Transverse colon (tissue), 4 donors: Measurements from ENCODE around the gene TTYH2. TPM values are rescaled to one million over a fixed set of nuclear protein-coding genes. Genes with fewer than 3 reads are reported as not detected.
A peak's percentile ranks its signal among the peaks of the same experiment; 100 is the strongest.

Source experiments
- DNase-seq: peaks from one replicate; pipeline ENCODE4 v3.0.0-alpha.2; 2019
- H3K27ac ChIP-seq, 4 donors: fragments of 200-600 bp; sonication (generic); 2 replicates each; pipeline ENCODE4 v1.5.1; 2016 to 2018; ENCODE audit warnings: inconsistent platforms in 4 of 4
- H3K27me3 ChIP-seq: fragments of 200-600 bp; sonication (generic); 2 replicates; pipeline ENCODE4 v1.5.1; 2017; ENCODE audit warnings: inconsistent platforms
- H3K36me3 ChIP-seq, 4 donors: fragments of 200-600 bp; sonication (generic); 2 replicates each; pipeline ENCODE4 v1.5.1; 2017 to 2019; ENCODE audit warnings: inconsistent platforms in 4 of 4
- H3K4me1 ChIP-seq, 4 donors: fragments of 200-600 bp; sonication (generic); 2 replicates each; pipeline ENCODE4 v1.5.1; 2017 to 2020; ENCODE audit warnings: inconsistent platforms in 4 of 4
- H3K4me3 ChIP-seq, 4 donors: fragments of 200-600 bp; sonication (generic); 1 replicate in 1 of 4; 2 replicates in 3 of 4; pipeline versions ENCODE4 v1.5.1 to v1.6.1; 2017 to 2019; ENCODE audit warnings: inconsistent platforms in 4 of 4
- H3K9me3 ChIP-seq, 2 donors: fragments of 200-600 bp; sonication (generic); 2 replicates each; pipeline ENCODE4 v1.5.1; 2017 to 2019; ENCODE audit warnings: inconsistent platforms in 2 of 2
- EP300 ChIP-seq: sonication (generic); formaldehyde crosslinking; IDR thresholded peaks from one replicate; pipeline ENCODE4 v1.6.1; 2017; ENCODE audit warnings: antibody characterized with exemption, low read depth
- POLR2A ChIP-seq: fragments of 450-650 bp; IDR thresholded peaks from one replicate; pipeline ENCODE4 v1.6.1; 2016; ENCODE audit warnings: antibody characterized with exemption, mild to moderate bottlenecking, moderate library complexity
- POLR2AphosphoS5 ChIP-seq, 3 donors: sonication (generic); formaldehyde crosslinking; IDR thresholded peaks; one replicate each; pipeline ENCODE4 v1.6.1; 2016; ENCODE audit warnings: antibody characterized with exemption in 3 of 3
- WGBS, 2 donors: methylation state at CpG; one replicate each; pipeline ENCODE4 v1.1.5; 2018; ENCODE audit warnings: low coverage in 1 of 2; 5-methylcytosine and 5-hydroxymethylcytosine counted together
- in situ Hi-C, 4 donors: fragments of 200-750 bp; cut with MboI; loops; one replicate each; pipeline versions ENCODE4 v1.15.0 to v1.15.1; 2017; ENCODE audit warnings: low sequenced_read_pairs in 3 of 4, low pct_ligation_motif_present in 1 of 4, low pct_unique_long_range_greater_than_20kb in 1 of 4
- intact Hi-C: fragments of 100-400 bp; cut with DNase I; formaldehyde crosslinking; loops from one replicate; pipeline ENCODE4 v1.15.1; 2023; ENCODE audit warnings: low total_unique reads
- total RNA-seq, 4 donors: library from RNA; depleted of rRNA; stranded (reverse); fragments of >200 nt; gene quantifications; one replicate each; pipeline ENCODE4 v1.1.0, GENCODE V29; 2016
- TF ChIP-seq, protein P1 (sequence below), 5 experiments: fragments of 200-600 bp in 3 of 5; fragments of 450-650 bp in 2 of 5; sonication (generic) in 3 of 5; IDR thresholded peaks; 1 replicate in 2 of 5; 2 replicates in 3 of 5; pipeline ENCODE4 v1.5.1; 2016 to 2017; ENCODE audit warnings: antibody characterized with exemption in 5 of 5, inconsistent platforms in 3 of 5, mild to moderate bottlenecking in 2 of 5, moderate library complexity in 1 of 5

Gene TTYH2
- total RNA-seq, 4 donors from 2014 or later, result 0.37 to 5.2 (median 2.3) TPM

DNA sequence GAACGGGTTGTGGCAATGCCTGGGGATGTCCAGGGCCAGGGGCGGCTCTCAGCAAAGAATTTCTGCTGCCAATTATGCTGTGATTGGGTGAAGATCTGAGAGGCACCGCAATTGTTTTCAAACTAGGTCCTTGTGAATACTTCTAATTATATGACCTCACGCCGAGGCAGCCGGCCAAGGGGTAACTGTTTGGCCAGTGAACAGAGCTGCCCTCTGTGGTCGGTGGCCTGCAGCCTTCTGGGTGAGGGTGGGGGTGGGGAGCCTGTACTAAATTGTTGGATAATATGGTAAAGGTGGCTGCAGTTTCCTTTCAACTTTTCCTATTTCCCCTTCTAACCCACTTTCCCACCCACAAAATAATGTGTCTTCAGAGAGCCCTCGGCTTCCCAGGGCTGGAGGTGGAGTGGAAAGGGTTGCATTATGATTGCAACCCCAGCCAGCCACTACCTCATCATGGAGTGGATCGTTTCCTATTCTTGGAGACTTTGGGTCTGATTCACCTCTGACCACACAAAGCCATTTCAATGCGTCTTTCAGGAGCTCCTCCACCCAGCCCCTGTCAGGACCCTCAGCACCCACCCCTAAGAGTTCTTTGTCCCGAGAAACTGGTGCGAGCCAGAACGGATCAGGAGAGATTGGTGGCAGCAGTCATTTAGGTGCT, 58.7 kb downstream of the TTYH2 start:
- intact Hi-C loops (no loop called here), in situ Hi-C loops (no loop called here)
- no peak overlapping the region for H3K4me3 ChIP-seq
- H3K4me1 ChIP-seq, result peaks cover 0 to 15% (median 10%) of the 10 kb centered on the region in 4 donors
- WGBS, 2 donors, result 66 to 80% methylated on average over 4 to 13 of the region's 13 CpGs
- H3K27ac ChIP-seq, result no peak overlapping the region
- peaks cover 17% of the 10 kb centered on the region for H3K27me3 ChIP-seq
- TF ChIP-seq POLR2A (no peak), POLR2AphosphoS5 (IDR thresholded peaks at IDR 0.05) (no peak), EP300 (no peak)
- TF ChIP-seq, protein P1, sequence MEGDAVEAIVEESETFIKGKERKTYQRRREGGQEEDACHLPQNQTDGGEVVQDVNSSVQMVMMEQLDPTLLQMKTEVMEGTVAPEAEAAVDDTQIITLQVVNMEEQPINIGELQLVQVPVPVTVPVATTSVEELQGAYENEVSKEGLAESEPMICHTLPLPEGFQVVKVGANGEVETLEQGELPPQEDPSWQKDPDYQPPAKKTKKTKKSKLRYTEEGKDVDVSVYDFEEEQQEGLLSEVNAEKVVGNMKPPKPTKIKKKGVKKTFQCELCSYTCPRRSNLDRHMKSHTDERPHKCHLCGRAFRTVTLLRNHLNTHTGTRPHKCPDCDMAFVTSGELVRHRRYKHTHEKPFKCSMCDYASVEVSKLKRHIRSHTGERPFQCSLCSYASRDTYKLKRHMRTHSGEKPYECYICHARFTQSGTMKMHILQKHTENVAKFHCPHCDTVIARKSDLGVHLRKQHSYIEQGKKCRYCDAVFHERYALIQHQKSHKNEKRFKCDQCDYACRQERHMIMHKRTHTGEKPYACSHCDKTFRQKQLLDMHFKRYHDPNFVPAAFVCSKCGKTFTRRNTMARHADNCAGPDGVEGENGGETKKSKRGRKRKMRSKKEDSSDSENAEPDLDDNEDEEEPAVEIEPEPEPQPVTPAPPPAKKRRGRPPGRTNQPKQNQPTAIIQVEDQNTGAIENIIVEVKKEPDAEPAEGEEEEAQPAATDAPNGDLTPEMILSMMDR (IDR thresholded peaks at IDR 0.05), result no peak
- no peaks in the 10 kb centered on the region for H3K36me3 ChIP-seq
- H3K9me3 ChIP-seq, result no peaks in the 10 kb centered on the region
- DNase-seq, result no peak

DNA sequence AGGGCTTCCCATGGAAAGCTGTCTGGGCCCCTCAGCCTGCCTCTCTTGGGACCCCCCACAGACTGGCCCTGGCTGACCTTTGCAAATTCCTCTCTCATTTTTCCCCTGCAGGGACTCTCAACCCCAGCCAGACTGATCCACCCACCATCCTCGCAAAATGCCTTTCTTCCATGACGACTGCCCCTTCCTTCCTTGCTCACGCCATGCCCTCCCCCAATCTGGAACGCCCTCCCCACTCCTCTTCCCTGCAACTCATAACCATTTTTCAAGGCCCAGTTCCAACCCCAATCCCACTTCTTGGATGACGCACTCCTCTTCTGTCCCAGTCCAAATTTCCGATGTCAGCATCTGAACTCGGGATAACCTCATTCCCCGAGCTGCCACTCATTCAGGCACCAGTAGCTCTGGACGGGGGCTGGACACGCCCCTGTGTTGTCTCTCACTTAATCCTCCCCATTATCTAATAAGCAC, 59.4 kb downstream of the TTYH2 start:
- no peak overlapping the region for H3K27ac ChIP-seq
- DNase-seq, result no peak
- peaks cover 0 to 15% (median 10%) of the 10 kb centered on the region in 4 donors for H3K4me1 ChIP-seq
- TF ChIP-seq POLR2A (no peak), POLR2AphosphoS5 (IDR thresholded peaks at IDR 0.05) (no peak), EP300 (no peak)
- TF ChIP-seq, protein P1 (IDR thresholded peaks at IDR 0.05), result no peak
- in situ Hi-C loops, result no loop called here
- H3K27me3 ChIP-seq, result peaks cover 17% of the 10 kb centered on the region
- intact Hi-C loops, result no loop called here
- 69 to 80% methylated on average over 4 to 9 of the region's 10 CpGs for WGBS, 2 donors
- H3K36me3 ChIP-seq, result no peaks in the 10 kb centered on the region
- no peaks in the 10 kb centered on the region for H3K9me3 ChIP-seq
- H3K4me3 ChIP-seq, result no peak overlapping the region

GRCh38 chr17:74274060-74274708, 60.8 kb downstream of the TTYH2 start, which contains the start of gene DNAI2:
Gene DNAI2 (plus strand): TSS chr17:74274234. CDS start chr17:74281818, 7,584 bp downstream.
- WGBS, 2 donors, result 11 to 29% methylated on average over 1 to 33 of the region's 33 CpGs
- in situ Hi-C loops (no loop called here), intact Hi-C loops (no loop called here)
- peaks cover 0 to 15% (median 10%) of the 10 kb centered on the region in 4 donors for H3K4me1 ChIP-seq
- H3K27ac ChIP-seq, result no peak within 1 kb of the TSS
- H3K9me3 ChIP-seq, result no peaks in the 10 kb centered on the region
- DNase-seq, result peak; percentile 35
- H3K27me3 ChIP-seq, result peaks cover 17% of the 10 kb centered on the region
- H3K4me3 ChIP-seq, result no peak within 1 kb of the TSS
- no peak for TF ChIP-seq POLR2AphosphoS5 (IDR thresholded peaks at IDR 0.05)
- TF ChIP-seq POLR2A, result no peak
- TF ChIP-seq EP300, result no peak
- TF ChIP-seq, protein P1 (IDR thresholded peaks at IDR 0.05), result no peak
- H3K36me3 ChIP-seq, result no peaks in the 10 kb centered on the region

DNA sequence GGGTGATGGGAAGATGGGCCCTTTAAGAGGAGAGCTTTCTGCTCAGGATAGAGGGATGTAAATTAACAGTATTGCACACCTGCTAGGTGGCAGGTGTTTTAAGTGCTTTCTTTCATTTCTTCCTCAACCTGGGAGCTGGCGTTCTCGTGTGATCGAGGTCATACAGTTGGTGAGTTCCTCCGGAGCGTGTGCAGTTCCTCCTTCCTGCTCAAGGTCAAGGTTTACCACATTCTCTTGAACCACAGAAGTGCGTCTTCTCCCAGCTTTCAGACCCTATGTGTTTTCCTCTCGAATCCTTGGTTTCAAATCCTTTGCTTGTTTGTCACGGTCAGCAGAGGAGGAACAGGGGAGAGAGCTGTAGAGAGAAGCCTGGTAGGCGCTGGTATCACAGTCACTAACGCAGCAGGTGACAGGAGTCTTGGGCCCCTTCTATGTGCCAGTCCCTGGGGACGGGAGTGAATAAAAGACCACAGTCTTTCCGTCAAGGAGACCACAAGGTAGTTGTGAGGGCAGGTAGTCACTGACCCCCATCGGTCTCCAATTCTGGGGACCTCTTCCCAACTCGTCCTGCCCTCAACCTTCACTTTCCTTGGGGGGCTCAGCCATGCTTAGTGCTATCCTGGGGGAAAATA, 61.5 kb downstream of the TTYH2 start:
- TF ChIP-seq, protein P1 (IDR thresholded peaks at IDR 0.05), result no peak
- DNase-seq, result no peak
- H3K4me1 ChIP-seq, result peaks cover 0 to 15% (median 10%) of the 10 kb centered on the region in 4 donors
- H3K4me3 ChIP-seq, result no peak overlapping the region
- 42 to 54% methylated on average over 12 to 14 of the region's 14 CpGs for WGBS, 2 donors
- in situ Hi-C loops (no loop called here), intact Hi-C loops (no loop called here)
- no peaks in the 10 kb centered on the region for H3K9me3 ChIP-seq
- no peaks in the 10 kb centered on the region for H3K36me3 ChIP-seq
- H3K27me3 ChIP-seq, result peaks cover 17% of the 10 kb centered on the region
- no peak overlapping the region for H3K27ac ChIP-seq
